H54 (cell line): ENCODE data around the gene CELSR3.

Experiments used
- DNase-seq: peaks from one replicate; pipeline ENCODE4 v3.0.0; 2011; ENCODE audit warnings: low spot score, mixed read lengths; ENCODE audit not compliant: insufficient read length
- FAIRE-seq: peaks from 3 replicates; lab custom pipeline; 2011; peaks lifted over from hg19 to GRCh38; lab: Jason Lieb, UNC
- POLR2A ChIP-seq: IDR thresholded peaks from 2 replicates; pipeline ENCODE4 v1.6.1; 2011; ENCODE audit warnings: low read depth, mild to moderate bottlenecking, low read length

The CELSR3 gene

GRCh38 chr3:48692551-48692950, 29.9 kb upstream of the CELSR3 start:
- DNase-seq, result no peak
- FAIRE-seq, result no peak
- no peak for TF ChIP-seq POLR2A

DNA sequence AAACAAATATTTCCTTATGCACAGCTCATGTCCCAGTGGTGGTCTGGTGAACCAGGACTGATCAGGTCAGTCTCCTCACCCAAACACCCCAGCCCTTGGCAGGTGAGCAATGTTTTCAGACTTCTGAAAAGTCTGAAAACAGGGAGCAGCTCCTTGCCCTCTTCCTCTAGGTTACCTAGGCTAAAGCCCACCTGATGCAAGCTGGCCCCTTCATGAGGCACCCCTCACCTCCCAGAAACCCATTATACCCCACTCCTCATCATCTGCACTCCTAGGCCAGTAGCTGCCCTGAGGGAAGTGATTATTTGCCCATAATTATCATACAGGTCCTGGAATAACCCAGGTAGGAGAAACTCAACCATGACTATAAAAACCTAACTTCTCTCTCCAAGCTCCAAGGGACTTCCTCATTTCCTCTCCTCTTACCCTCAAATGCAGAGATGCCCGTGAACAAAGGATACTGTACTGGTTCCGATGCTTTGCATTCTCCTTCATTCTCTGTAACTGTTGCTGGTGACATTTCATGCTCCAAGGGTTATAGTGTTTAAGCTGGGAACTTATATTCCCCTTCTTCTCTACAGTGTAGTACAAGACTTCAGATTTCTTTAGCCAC, 28.3 kb upstream of the CELSR3 start:
- no peak for TF ChIP-seq POLR2A
- no peak for FAIRE-seq
- no peak for DNase-seq

GRCh38 chr3:48689384-48689783, 26.7 kb upstream of the CELSR3 start:
- no peak for TF ChIP-seq POLR2A
- DNase-seq (no peak), FAIRE-seq (no peak)

DNA sequence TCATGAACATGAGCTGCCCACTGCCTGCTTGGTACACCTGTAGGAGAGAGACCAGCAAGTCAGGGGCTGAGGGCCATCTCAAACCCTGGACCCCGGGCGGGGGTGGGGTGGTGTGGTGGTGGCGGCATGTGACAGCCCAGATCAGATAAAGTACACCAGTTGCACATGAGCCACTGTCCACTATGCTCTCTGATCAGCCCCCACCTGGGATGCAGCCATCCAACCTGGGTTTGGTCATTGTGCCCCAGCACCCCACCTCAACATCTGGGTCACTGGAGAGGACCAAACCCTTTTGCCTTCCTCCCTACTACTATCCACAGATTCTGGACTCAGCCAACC, 26.0 kb upstream of the CELSR3 start:
- DNase-seq, result no peak
- FAIRE-seq, result no peak
- no peak for TF ChIP-seq POLR2A

DNA sequence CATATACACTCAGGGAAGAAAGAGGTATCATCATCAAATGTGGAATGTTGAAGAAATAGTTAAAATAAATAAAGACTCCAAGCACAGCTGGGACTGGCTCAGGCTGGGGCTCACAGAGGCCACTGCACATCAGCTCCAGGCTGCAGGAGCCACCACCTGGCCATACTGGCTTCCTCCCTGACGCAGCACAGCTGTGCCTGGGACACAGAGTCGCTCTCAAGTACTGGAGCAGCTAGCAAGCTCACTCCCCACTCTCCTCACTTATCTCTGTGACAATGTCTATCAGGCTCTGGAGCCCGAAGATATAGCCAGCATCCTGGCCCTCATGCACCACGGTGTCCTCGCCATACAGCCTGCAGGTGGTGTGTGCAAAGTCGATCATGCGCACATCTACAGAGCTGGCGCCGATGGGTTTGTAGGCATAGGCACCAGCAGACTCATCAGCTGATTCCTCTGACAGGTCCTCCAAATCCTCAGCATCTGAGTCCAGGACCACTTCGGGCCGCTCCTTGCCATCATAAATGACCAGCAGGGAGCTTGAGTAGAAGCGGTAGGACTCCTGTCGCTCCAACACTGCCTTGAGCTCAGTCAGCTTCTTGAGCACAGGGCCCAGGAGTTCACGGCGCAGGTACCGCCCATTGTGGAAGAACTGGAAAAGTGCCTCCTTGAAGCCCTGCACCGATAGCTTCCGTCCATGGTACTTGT, 25.5 kb upstream of the CELSR3 start:
- TF ChIP-seq POLR2A, result no peak
- FAIRE-seq, result no peak
- no peak for DNase-seq

DNA sequence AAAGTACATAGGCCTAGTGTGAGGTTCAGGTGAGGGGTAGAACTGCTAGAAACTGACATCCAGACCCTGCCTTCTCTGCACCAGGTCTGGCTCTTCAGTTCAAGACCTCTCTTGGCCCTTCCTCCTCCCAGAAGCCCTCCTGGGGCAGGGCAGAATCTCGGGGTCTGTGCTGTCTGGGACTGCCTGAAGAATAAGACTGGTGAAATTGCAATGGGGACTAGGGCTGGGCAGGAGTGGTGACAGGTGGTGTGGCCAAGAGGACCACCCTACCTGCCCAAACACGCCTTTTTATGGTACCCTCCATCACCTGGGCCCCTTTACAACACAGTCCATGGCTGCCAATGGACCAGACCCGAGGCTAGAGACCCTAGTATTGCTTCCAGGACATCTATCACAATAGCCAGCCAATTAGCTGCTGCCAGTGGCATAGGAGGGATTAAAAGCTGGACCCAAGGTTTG, 24.6 kb upstream of the CELSR3 start:
- no peak for FAIRE-seq
- TF ChIP-seq POLR2A, result no peak
- no peak for DNase-seq

DNA sequence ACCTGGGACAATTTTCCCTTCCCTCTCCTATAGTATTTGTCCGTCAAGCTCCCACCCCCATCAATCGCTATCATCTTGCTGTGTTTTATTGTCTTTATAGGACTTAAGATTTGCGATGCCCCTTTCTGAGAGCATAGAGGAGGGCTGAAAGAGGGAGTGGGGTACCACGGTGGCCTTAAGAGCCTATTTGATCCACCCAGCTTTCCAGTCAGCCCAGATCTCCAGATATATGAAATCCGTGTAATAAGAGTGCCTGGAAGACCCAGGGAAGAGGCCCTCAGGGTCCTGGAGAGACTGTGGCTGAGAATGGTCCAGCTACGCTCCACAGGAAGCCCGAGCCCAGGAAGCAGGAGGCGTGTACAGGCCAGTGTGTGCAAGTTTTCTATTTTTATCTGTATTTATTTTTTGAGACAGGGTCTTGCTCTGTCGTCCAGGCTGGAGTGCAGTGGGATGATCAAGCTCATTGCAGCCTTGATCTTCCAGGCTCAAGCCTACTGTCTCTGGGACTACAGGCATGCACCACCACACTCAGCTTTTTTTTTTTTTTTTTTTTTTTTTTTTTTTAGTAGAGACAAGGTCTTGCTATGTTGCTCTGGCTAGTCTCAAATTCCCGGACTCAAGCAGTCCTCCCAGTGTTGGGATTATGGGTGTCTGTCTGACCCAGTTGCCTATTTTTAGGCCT, 24.0 kb upstream of the CELSR3 start:
- DNase-seq (no peak), FAIRE-seq (no peak)
- no peak for TF ChIP-seq POLR2A

- DNase-seq (peak; percentile 81), FAIRE-seq (no peak)
- peak; percentile 92 for TF ChIP-seq POLR2A
These were observed 23.2 kb upstream of the CELSR3 start, which contains the start of gene NCKIPSD for GRCh38 chr3:48685603-48686511. TSS of gene NCKIPSD (minus strand) at chr3:48685915. CDS start at chr3:48685807, 108 bp downstream.

DNA sequence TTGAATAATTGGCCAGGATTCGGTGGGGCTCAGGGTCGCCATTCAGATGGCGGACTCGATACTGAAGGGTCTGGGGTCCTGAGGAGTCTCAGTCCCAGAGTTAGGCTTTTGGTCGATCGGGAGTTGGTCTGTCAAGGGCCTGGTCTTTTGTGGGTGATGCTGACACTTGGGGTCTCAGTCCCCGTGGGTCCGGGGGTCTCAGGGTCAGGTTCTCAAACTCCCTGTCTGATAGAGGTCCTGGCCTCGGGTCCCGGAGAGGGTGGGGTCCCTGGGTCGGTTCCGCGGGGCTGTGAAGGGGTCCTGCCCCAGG, 22.6 kb upstream of the CELSR3 start:
- FAIRE-seq (no peak), DNase-seq (no peak)
- no peak for TF ChIP-seq POLR2A

- no peak for DNase-seq
These were observed 21.9 kb upstream of the CELSR3 start for GRCh38 chr3:48684480-48685143.

DNA sequence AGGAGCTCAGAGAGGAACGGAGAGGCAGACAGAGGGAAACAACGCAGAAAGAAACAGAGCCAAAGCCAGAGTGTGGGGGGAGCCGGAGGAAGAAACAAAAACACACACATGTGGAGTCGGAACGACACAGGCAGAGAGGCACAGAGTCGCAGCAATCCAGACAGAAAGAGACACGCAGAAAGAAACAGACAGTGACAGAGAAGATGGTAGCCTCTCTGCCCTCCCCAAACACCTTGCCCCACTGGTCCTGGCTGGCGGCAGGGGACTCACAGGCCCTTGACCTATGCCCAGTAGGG, 21.3 kb upstream of the CELSR3 start:
- TF ChIP-seq POLR2A, result no peak
- no peak for DNase-seq
- FAIRE-seq, result no peak

More at GRCh38 chr3:48684480-48685143, 21.9 kb upstream of the CELSR3 start:
- no peak for FAIRE-seq
- TF ChIP-seq POLR2A, result no peak

- no peak for FAIRE-seq
- DNase-seq, result no peak
- TF ChIP-seq POLR2A, result no peak
These were observed 20.1 kb upstream of the CELSR3 start for GRCh38 chr3:48682786-48683185.

- no peak for TF ChIP-seq POLR2A
- FAIRE-seq (no peak), DNase-seq (no peak)
These were observed 19.4 kb upstream of the CELSR3 start for GRCh38 chr3:48681974-48682610.
